Testis (tissue), 3 donors: ENCODE data around the gene FAM53B. TPM values are rescaled to one million over a fixed set of nuclear protein-coding genes. Genes with fewer than 3 reads are reported as not detected.

Experiments used
- DNase-seq: peaks from one replicate; pipeline ENCODE4 v3.0.0-alpha.2; 2019
- H3K27ac ChIP-seq, 2 donors: fragments of 200-600 bp; sonication (generic); one replicate each; pipeline ENCODE4 v1.5.1; 2019
- H3K27me3 ChIP-seq: fragments of 200-600 bp; sonication (generic); one replicate; pipeline ENCODE4 v1.5.1; 2019
- H3K36me3 ChIP-seq: fragments of 200-600 bp; sonication (generic); one replicate; pipeline ENCODE4 v1.5.1; 2017; ENCODE audit warnings: low read depth; ENCODE audit errors: missing control alignments
- H3K4me1 ChIP-seq: fragments of 200-600 bp; sonication (generic); one replicate; pipeline ENCODE4 v1.5.1; 2019
- H3K4me3 ChIP-seq, 2 donors: fragments of 200-600 bp; sonication (generic); one replicate each; pipeline ENCODE4 v1.5.1; 2017 to 2019
- H3K9me3 ChIP-seq: fragments of 200-600 bp; sonication (generic); one replicate; pipeline ENCODE4 v1.5.1; 2017
- CTCF ChIP-seq, 3 experiments: fragments of 450-650 bp in 2 of 3; fragments of 200-600 bp in 1 of 3; sonication (generic) in 1 of 3; IDR thresholded peaks; one replicate each; pipeline ENCODE4 v1.5.1; 2016 to 2019; ENCODE audit warnings: antibody characterized with exemption in 3 of 3, mild to moderate bottlenecking in 2 of 3, moderate library complexity in 1 of 3
- POLR2A ChIP-seq: fragments of 450-650 bp; IDR thresholded peaks from one replicate; pipeline ENCODE4 v1.6.1; 2017; ENCODE audit warnings: antibody characterized with exemption, mild to moderate bottlenecking, moderate library complexity
- WGBS, 2 donors: methylation state at CpG; one replicate each; pipeline ENCODE4 v1.1.5; 2018; 5-methylcytosine and 5-hydroxymethylcytosine counted together
- intact Hi-C: fragments of 100-400 bp; cut with DNase I; formaldehyde crosslinking; loops from one replicate; pipeline ENCODE4 v1.15.1; 2023; ENCODE audit warnings: low total_unique reads
- polyA plus RNA-seq: library from polyadenylated mRNA; stranded (reverse); fragments of 350-450 nt; fragmentation: Illumina TruSeq; extraction: RNeasy Lipid Tissue Mini Kit (QIAGEN cat#74804); gene quantifications from one replicate; pipeline ENCODE4 v1.2.3, GENCODE V29; 2014; ENCODE audit warnings: low read depth, low replicate concordance; ENCODE audit not compliant: insufficient read depth
- small RNA-seq, 2 donors: library from RNA; depleted of rRNA; stranded (forward); fragments of <200 nt; gene quantifications; one replicate each; pipeline ENCODE3, GENCODE V24; 2016
- total RNA-seq, 2 donors: library from RNA; depleted of rRNA; stranded (reverse); fragments of >200 nt; gene quantifications; one replicate each; pipeline ENCODE4 v1.2.3, GENCODE V29; 2016

Gene FAM53B
- total and polyA plus RNA-seq, 3 donors from 2014 or later: 36.9 to 125 (median 109) TPM

GRCh38 chr10:124569623-124570470 lies 174.3 kb downstream of the FAM53B start:
- WGBS, 2 donors: 74 to 97% methylated on average over 9 to 11 of the region's 11 CpGs
- intact Hi-C loops: no loop called here
- H3K36me3 ChIP-seq: no peaks in the 10 kb centered on the region
- H3K27ac ChIP-seq: no peak overlapping the region
- H3K27me3 ChIP-seq: no peaks in the 10 kb centered on the region
- peaks cover 30% of the 10 kb centered on the region for H3K4me1 ChIP-seq
- no peak overlapping the region for H3K4me3 ChIP-seq
- DNase-seq: no peak
- TF ChIP-seq CTCF (IDR thresholded peaks at IDR 0.05) (no peak), POLR2A (no peak)
- no peaks in the 10 kb centered on the region for H3K9me3 ChIP-seq

Small RNAs within 50 kb of the gene (small RNA-seq; reads per million reads assigned to genes)
- gene RF00019: 0 reads per million in 2 donors

Other genes starting within 250 kb of the FAM53B start
- 10 to 100 TPM; 25.8 to 27.6 TPM for gene EEF1AKMT2, start 47.5 kb upstream of the FAM53B start, total RNA-seq
- 47.9 TPM for gene EEF1AKMT2, start 47.5 kb upstream of the FAM53B start, polyA plus RNA-seq
- 10 to 100 TPM; 13.1 to 14.2 TPM for gene ABRAXAS2, start 57.4 kb upstream of the FAM53B start, total RNA-seq
- 9.7 TPM for gene ABRAXAS2, start 57.4 kb upstream of the FAM53B start, polyA plus RNA-seq
- 10 to 100 TPM; 38.7 to 46.7 TPM for gene ZRANB1, start 197.7 kb upstream of the FAM53B start, total RNA-seq
- 37.9 TPM for gene ZRANB1, start 197.7 kb upstream of the FAM53B start, polyA plus RNA-seq